Keratinocyte (primary cell): ENCODE measurements around the gene CLNK.

Experiments
- EZH2 ChIP-seq: IDR thresholded peaks from one replicate; pipeline ENCODE4 v1.6.1; 2012; ENCODE audit warnings: inconsistent platforms, mild to moderate bottlenecking, low read length, moderate library complexity
- TF ChIP-seq, protein P1 (sequence below), 3 experiments: IDR thresholded peaks in 1 of 3; conservative IDR thresholded peaks in 1 of 3; optimal IDR thresholded peaks in 1 of 3; 2 replicates in 2 of 3; 3 replicates in 1 of 3; pipeline versions ENCODE3 to v1.5.1; 2011; ENCODE audit warnings: low read length in 3 of 3, mild to moderate bottlenecking in 3 of 3, moderate library complexity in 2 of 3, control low read depth in 1 of 3, inconsistent platforms in 1 of 3; ENCODE audit not compliant: insufficient read depth in 2 of 3; ENCODE audit errors: extremely low read depth in 1 of 3

DNA sequence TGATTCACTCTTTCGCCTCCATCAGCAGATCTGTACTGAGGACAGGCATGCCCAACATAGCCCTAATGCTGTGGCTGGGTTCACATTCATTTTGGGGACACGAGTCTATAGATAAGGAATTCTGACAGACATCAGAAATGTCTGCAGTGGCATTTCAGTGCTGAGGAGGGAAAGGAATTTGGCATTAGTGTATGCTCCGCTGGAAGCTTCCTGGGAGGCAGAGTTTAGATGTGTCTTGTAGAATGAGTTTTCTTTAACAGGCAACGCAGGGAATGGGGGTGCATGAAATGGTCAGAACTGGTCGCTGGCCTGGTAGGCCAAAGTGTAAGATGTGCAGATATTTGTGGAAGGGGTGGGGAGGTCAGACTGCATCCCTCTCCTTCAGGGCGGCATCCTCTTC, 183.8 kb downstream of the CLNK start:
- no peak for TF ChIP-seq EZH2
- TF ChIP-seq, protein P1, sequence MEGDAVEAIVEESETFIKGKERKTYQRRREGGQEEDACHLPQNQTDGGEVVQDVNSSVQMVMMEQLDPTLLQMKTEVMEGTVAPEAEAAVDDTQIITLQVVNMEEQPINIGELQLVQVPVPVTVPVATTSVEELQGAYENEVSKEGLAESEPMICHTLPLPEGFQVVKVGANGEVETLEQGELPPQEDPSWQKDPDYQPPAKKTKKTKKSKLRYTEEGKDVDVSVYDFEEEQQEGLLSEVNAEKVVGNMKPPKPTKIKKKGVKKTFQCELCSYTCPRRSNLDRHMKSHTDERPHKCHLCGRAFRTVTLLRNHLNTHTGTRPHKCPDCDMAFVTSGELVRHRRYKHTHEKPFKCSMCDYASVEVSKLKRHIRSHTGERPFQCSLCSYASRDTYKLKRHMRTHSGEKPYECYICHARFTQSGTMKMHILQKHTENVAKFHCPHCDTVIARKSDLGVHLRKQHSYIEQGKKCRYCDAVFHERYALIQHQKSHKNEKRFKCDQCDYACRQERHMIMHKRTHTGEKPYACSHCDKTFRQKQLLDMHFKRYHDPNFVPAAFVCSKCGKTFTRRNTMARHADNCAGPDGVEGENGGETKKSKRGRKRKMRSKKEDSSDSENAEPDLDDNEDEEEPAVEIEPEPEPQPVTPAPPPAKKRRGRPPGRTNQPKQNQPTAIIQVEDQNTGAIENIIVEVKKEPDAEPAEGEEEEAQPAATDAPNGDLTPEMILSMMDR (optimal IDR thresholded peaks at IDR 0.05 in 1 of 3, IDR thresholded peaks at IDR 0.05 in 1 of 3, conservative IDR thresholded peaks at IDR 0.05 in 1 of 3; ENCODE audit: extremely low read depth in 1 of 3, insufficient read depth in 2 of 3, low read length in 3 of 3), result no peak
